K562 (cell line): ENCODE results near the gene ZNF778. TPM values are rescaled to one million over a fixed set of nuclear protein-coding genes. Genes with fewer than 3 reads are reported as not detected.

Experiments
- ATAC-seq: fragments of 200-7000 bp; cut with Tn5 transposase; 3 replicates; pipeline ENCODE4 v1.9.1; 2020; ENCODE audit warnings: moderate library complexity
- BruUV-seq: library from RNA; stranded (reverse); fragments of 400-500 nt; replicated peaks from 2 replicates; lab custom pipeline; 2021; lab: Mats Ljungman, UMichigan
- CTCF ChIA-PET: fragments of 300-600 bp; formaldehyde crosslinking; extraction: SDS; loops from one replicate; lab custom pipeline; 2021; ENCODE audit warnings: low intra/inter-chr PET ratio; lab: Yijun Ruan, JAX
- POLR2A ChIA-PET: fragments of 300-600, 350-650 bp; sonication (Branson Sonifier 250); formaldehyde crosslinking; extraction: SDS; loops from one replicate; lab custom pipeline; 2021; ENCODE audit warnings: antibody characterized with exemption, inconsistent platforms; lab: Yijun Ruan, JAX
- DNase-seq, 4 experiments: peaks; one replicate each; pipeline versions ENCODE4 v3.0.0 to v3.0.0-alpha.2; 2011 to 2018; ENCODE audit warnings: low spot score in 3 of 4, mixed read lengths in 3 of 4; ENCODE audit errors: extremely low read depth in 1 of 4
- FAIRE-seq: peaks from 2 replicates; lab custom pipeline; 2011; peaks lifted over from hg19 to GRCh38; lab: Jason Lieb, UNC
- H2AFZ ChIP-seq: 2 replicates; pipeline ENCODE4 v1.6.0; 2011; ENCODE audit warnings: low read depth, low read length, control low read depth, inconsistent platforms
- H3K27ac ChIP-seq: fragments of 200-600 bp; 3 replicates; pipeline ENCODE4 v1.8.0; 2011; ENCODE audit warnings: low read depth, mild to moderate bottlenecking, control low read depth, inconsistent platforms, low read length, moderate library complexity, mixed read lengths; ENCODE audit errors: extremely low read depth
- H3K27me3 ChIP-seq, 2 experiments: fragments of 300-600 bp in 1 of 2; 2 replicates in 1 of 2; 3 replicates in 1 of 2; pipeline versions ENCODE4 v1.6.0 to v1.8.0; 2011; ENCODE audit warnings: inconsistent platforms in 2 of 2, low read length in 2 of 2, mild to moderate bottlenecking in 1 of 2, mixed read lengths in 1 of 2, moderate library complexity in 1 of 2; ENCODE audit not compliant: control insufficient read depth in 2 of 2, insufficient read depth in 2 of 2
- H3K36me3 ChIP-seq: fragments of 300-600 bp; 3 replicates; pipeline ENCODE4 v1.8.0; 2011; ENCODE audit warnings: mild to moderate bottlenecking, low read length, inconsistent platforms; ENCODE audit not compliant: control insufficient read depth, insufficient read depth
- H3K4me1 ChIP-seq, 2 experiments: fragments of 200-600 bp in 1 of 2; replicated peaks in 1 of 2; 2 replicates in 1 of 2; 3 replicates in 1 of 2; pipeline versions ENCODE4 v1.5.1 to v1.8.0; 2011; ENCODE audit warnings: inconsistent platforms in 2 of 2, low read length in 2 of 2, mild to moderate bottlenecking in 1 of 2, mixed read lengths in 1 of 2, moderate library complexity in 1 of 2; ENCODE audit not compliant: control insufficient read depth in 2 of 2, insufficient read depth in 2 of 2
- H3K4me2 ChIP-seq: 2 replicates; pipeline ENCODE4 v1.6.1; 2011; ENCODE audit warnings: low read length, control low read depth, inconsistent platforms, mixed read lengths; ENCODE audit not compliant: insufficient read depth
- H3K4me3 ChIP-seq: fragments of 200-600 bp; sonication (generic), shearing (Covaris generic); 2 replicates; pipeline ENCODE4 v1.5.1; 2016; ENCODE audit warnings: control low read depth, inconsistent platforms
- H3K79me2 ChIP-seq: fragments of 200-600 bp; 3 replicates; pipeline ENCODE4 v1.8.0; 2011; ENCODE audit warnings: low read length, inconsistent platforms; ENCODE audit not compliant: control insufficient read depth, insufficient read depth
- H3K9ac ChIP-seq, 2 experiments: 2 replicates each; pipeline versions ENCODE4 v1.6.0 to v1.6.1; 2011; ENCODE audit warnings: low read depth in 2 of 2, low read length in 2 of 2, control low read depth in 1 of 2, inconsistent platforms in 1 of 2, mild to moderate bottlenecking in 1 of 2, mixed read lengths in 1 of 2; ENCODE audit not compliant: insufficient read depth in 1 of 2
- H3K9me1 ChIP-seq: one replicate; pipeline ENCODE4 v1.6.0; 2011; ENCODE audit warnings: inconsistent platforms, mild to moderate bottlenecking, low read length, moderate library complexity; ENCODE audit not compliant: control insufficient read depth, insufficient read depth
- H3K9me3 ChIP-seq: replicated peaks from 2 replicates; pipeline ENCODE4 v1.5.1; 2011; ENCODE audit warnings: low read depth, low read length, inconsistent platforms; ENCODE audit not compliant: control insufficient read depth, insufficient read depth
- H4K20me1 ChIP-seq: replicated peaks from 2 replicates; pipeline ENCODE4 v1.6.1; 2011; ENCODE audit warnings: low read length, inconsistent platforms, mixed read lengths; ENCODE audit not compliant: control insufficient read depth, insufficient read depth
- ILF3 ChIP-seq: fragments of 450-650 bp; IDR thresholded peaks from 2 replicates; pipeline ENCODE4 v1.6.1; 2018; ENCODE audit warnings: antibody characterized with exemption, mild to moderate bottlenecking, moderate library complexity, borderline replicate concordance
- RBM25 ChIP-seq: fragments of 200-400 bp; formaldehyde crosslinking; IDR thresholded peaks from 2 replicates; pipeline ENCODE4 v1.6.1; 2018; ENCODE audit warnings: low read length, low read depth, moderate library complexity; ENCODE audit not compliant: severe bottlenecking
- TAF1 ChIP-seq: IDR thresholded peaks from 2 replicates; pipeline ENCODE4 v1.6.1; 2011; ENCODE audit warnings: mild to moderate bottlenecking, low read length, moderate library complexity; ENCODE audit not compliant: insufficient read depth, control insufficient read depth, severe bottlenecking; ENCODE audit errors: extremely low read depth
- WGBS: fragments of 100-300 bp; shearing (Covaris generic); methylation state at CpG from one replicate; pipeline ENCODE4 v1.1.6; 2016; ENCODE audit warnings: low coverage, mixed read lengths; ENCODE audit not compliant: insufficient coverage; ENCODE audit errors: missing lambda C conversion rate; 5-methylcytosine and 5-hydroxymethylcytosine counted together
- in situ Hi-C: fragments of 300-500 bp; cut with MboI; formaldehyde crosslinking; loops from 4 replicates; pipeline ENCODE4 v1.15.0; 2018; ENCODE audit warnings: inconsistent platforms, mixed read lengths
- intact Hi-C: fragments of 100-400 bp; cut with micrococcal nuclease; formaldehyde crosslinking; loops from 2 replicates; pipeline ENCODE4 v1.14.2; 2022
- polyA plus RNA-seq, 8 experiments: library from polyadenylated mRNA; depleted of rRNA in 4 of 8; stranded (reverse) in 5 of 8; unstranded in 3 of 8; fragments of >200 nt; fragmentation: Nextera tagmentation in 2 of 8; fragmentation: Illumina TruSeq in 1 of 8; extraction: Ambion mirVana in 2 of 8; extraction: Trizol in 1 of 8; gene quantifications; 2 replicates each; pipeline versions ENCODE4 v1.2.1 to v1.2.3, GENCODE V29; 2011 to 2014; ENCODE audit warnings: inconsistent platforms in 1 of 8, missing spikeins in 1 of 8
- total RNA-seq, 7 experiments: library from RNA; depleted of rRNA in 6 of 7; stranded (reverse); fragments of >200 nt in 6 of 7; fragmentation: Illumina TruSeq in 2 of 7; extraction: Trizol in 2 of 7; gene quantifications; 2 replicates each; pipeline versions ENCODE4 v1.2.1 to v1.2.3, GENCODE V29; 2011 to 2021; ENCODE audit warnings: low replicate concordance in 1 of 7
- TF ChIP-seq, protein P1 (sequence below): fragments of 250-450 bp; sonication (Bioruptor Pico); IDR thresholded peaks from 2 replicates; pipeline ENCODE4 v1.5.0; 2020; ENCODE audit warnings: mild to moderate bottlenecking, borderline replicate concordance

The ZNF778 gene
- total and polyA plus RNA-seq, 9 of the 15 experiments (the other 6 are each of a cell fraction or from before 2014, with no cell fraction given), result 0.70 to 60.6 (median 7.5) TPM

DNA sequence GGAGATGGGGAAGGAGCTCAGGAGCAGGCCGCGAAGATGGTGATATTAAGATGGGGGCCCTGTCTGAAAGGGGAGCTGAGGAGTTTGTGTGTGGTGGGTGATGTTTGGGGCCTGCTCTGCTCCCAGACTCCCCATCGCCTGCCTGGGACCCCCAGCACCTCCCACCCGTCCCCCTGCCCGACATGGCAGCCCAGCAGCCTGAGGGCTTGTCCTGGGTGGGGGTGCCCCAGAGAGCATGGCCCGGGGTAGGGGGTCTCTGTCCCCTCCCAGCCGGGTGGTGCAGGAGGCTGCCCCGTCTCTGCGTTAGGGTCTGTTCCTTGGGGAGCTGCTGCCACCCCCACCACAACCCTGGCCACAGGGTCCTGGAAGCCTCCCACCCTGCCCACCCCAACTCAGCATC lies 40.8 kb upstream of the ZNF778 start:
- Histone ChIP-seq H3K27ac (no peak overlapping the region), H3K79me2 (no peaks in the 10 kb centered on the region), H3K4me3 (no peak overlapping the region), H3K36me3 (no peaks in the 10 kb centered on the region), H3K9me3 (no peaks in the 10 kb centered on the region), H3K4me2 (no peak overlapping the region), H3K4me1 (peaks cover 2 to 85% of the 10 kb centered on the region in 2 experiments; a peak in 2 of 5 replicates)
- CTCF ChIA-PET, result no interaction called here
- in situ Hi-C loops, result no loop called here
- intact Hi-C loops, result no loop called here
- BruUV-seq, result no TSS peak
- FAIRE-seq, result no peak
- POLR2A ChIA-PET, result interaction anchor here (0.6 to 1.0 kb wide), 2 partner anchors 16 to 28 kb away, joined by 3 read pairs; no protein-coding TSS in a partner anchor
- no peak for DNase-seq
- TF ChIP-seq ILF3 (no peak), TAF1 (no peak), RBM25 (no peak)
- TF ChIP-seq, protein P1, sequence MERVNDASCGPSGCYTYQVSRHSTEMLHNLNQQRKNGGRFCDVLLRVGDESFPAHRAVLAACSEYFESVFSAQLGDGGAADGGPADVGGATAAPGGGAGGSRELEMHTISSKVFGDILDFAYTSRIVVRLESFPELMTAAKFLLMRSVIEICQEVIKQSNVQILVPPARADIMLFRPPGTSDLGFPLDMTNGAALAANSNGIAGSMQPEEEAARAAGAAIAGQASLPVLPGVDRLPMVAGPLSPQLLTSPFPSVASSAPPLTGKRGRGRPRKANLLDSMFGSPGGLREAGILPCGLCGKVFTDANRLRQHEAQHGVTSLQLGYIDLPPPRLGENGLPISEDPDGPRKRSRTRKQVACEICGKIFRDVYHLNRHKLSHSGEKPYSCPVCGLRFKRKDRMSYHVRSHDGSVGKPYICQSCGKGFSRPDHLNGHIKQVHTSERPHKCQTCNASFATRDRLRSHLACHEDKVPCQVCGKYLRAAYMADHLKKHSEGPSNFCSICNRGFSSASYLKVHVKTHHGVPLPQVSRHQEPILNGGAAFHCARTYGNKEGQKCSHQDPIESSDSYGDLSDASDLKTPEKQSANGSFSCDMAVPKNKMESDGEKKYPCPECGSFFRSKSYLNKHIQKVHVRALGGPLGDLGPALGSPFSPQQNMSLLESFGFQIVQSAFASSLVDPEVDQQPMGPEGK (CRISPR knock-in tag), result no peak
- TF ChIP-seq, all 486 proteins: peak for 0
- ATAC-seq, result no peak
- no peaks in the 10 kb centered on the region for H3K9me1 ChIP-seq
- H3K9ac ChIP-seq, result no peak overlapping the region
- peaks cover 0 to 49% of the 10 kb centered on the region in 2 experiments; a peak in 2 of 5 replicates for H3K27me3 ChIP-seq
- H4K20me1 ChIP-seq, result no peaks in the 10 kb centered on the region; the same call in 1 of the 2 replicates
- WGBS, result 40% methylated on average over 1 of the region's 9 CpGs
- no peak overlapping the region for H2AFZ ChIP-seq
